Measurements from ENCODE around the gene RHNO1. TPM values are rescaled to one million over a fixed set of nuclear protein-coding genes. Genes with fewer than 3 reads are reported as not detected.
A peak's percentile ranks its signal among the peaks of the same experiment; 100 is the strongest.
"Not testable (repeated sequence)": the region's sequence is repeated elsewhere in the genome, so short reads cannot be mapped to it uniquely, and the experiment has no call there.

RHNO1 gene
- total RNA-seq, 1 experiment from 2014 or later: 49.5 TPM

GRCh38 chr12:2862876-2863275 is 14.1 kb upstream of the RHNO1 start:
- H3K4me3 Mint-ChIP-seq: no peak overlapping the region
- peaks cover 79% of the 10 kb centered on the region for H3K36me3 Mint-ChIP-seq
- ChIA-PET POLR2A (interaction anchor here (1.4 kb wide), 1 partner anchor 9 kb away, joined by 4 read pairs; no protein-coding TSS in a partner anchor), CTCF (interaction anchor here (1.4 to 1.6 kb wide), 2 partner anchors 9 to 17 kb away, joined by 3 to 6 read pairs; no protein-coding TSS in a partner anchor)
- TF ChIP-seq TEAD4 (CRISPR knock-in tag; IDR thresholded peaks at IDR 0.05) (no peak), FOXK1 (CRISPR knock-in tag; IDR thresholded peaks at IDR 0.05) (no peak), JAZF1 (CRISPR knock-in tag; IDR thresholded peaks at IDR 0.05) (no peak)
- TF ChIP-seq, protein P1, sequence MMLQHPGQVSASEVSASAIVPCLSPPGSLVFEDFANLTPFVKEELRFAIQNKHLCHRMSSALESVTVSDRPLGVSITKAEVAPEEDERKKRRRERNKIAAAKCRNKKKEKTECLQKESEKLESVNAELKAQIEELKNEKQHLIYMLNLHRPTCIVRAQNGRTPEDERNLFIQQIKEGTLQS (CRISPR knock-in tag; conservative IDR thresholded peaks at IDR 0.05): no peak
- TF ChIP-seq, protein P2, sequence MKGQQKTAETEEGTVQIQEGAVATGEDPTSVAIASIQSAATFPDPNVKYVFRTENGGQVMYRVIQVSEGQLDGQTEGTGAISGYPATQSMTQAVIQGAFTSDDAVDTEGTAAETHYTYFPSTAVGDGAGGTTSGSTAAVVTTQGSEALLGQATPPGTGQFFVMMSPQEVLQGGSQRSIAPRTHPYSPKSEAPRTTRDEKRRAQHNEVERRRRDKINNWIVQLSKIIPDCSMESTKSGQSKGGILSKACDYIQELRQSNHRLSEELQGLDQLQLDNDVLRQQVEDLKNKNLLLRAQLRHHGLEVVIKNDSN (CRISPR knock-in tag; IDR thresholded peaks at IDR 0.05): no peak
- no peaks in the 10 kb centered on the region for H3K27me3 Mint-ChIP-seq (ENCODE audit: low read depth)
- ATAC-seq (no peak), DNase-seq (ENCODE audit: low spot score) (no peak)
- H3K9me3 Mint-ChIP-seq: no peaks in the 10 kb centered on the region
- no peaks in the 10 kb centered on the region for H3K4me1 Mint-ChIP-seq
- H3K27ac Mint-ChIP-seq: no peak overlapping the region

DNA sequence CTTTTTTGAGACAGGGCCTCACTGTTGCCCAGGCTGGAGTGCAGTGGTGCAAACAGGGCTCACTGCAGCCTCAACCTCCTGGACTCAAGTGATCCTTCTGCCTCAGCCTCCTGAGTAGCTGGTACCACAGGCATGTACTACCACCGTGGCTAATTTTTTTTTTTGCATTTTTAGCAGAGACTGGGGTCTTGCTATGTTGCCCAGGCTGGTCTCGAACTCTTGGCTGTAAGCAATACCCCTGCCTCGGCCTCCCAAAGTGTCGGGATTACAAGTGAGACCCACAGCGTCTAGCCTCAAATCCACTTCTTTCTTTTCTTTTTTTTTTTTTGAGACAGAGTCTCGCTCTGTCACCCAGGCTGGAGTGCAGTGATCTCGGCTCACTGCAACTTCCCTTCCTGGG is 13.6 kb upstream of the RHNO1 start:
- H3K4me3 Mint-ChIP-seq; ATAC-seq; H3K4me1 Mint-ChIP-seq; DNase-seq (ENCODE audit: low spot score); H3K27ac Mint-ChIP-seq; H3K9me3 Mint-ChIP-seq; H3K27me3 Mint-ChIP-seq (ENCODE audit: low read depth): not testable (repeated sequence)
- peaks cover 81% of the 10 kb centered on the region for H3K36me3 Mint-ChIP-seq
- POLR2A ChIA-PET: interaction anchor here (0.6 kb wide), 1 partner anchor 44 kb away, joined by 4 read pairs; no protein-coding TSS in a partner anchor
- CTCF ChIA-PET: interaction anchor here (1.4 to 1.6 kb wide), 2 partner anchors 9 to 17 kb away, joined by 3 to 10 read pairs; no protein-coding TSS in a partner anchor
- peak; percentile 84 for TF ChIP-seq ZNF121 (CRISPR knock-in tag; IDR thresholded peaks at IDR 0.05)

DNA sequence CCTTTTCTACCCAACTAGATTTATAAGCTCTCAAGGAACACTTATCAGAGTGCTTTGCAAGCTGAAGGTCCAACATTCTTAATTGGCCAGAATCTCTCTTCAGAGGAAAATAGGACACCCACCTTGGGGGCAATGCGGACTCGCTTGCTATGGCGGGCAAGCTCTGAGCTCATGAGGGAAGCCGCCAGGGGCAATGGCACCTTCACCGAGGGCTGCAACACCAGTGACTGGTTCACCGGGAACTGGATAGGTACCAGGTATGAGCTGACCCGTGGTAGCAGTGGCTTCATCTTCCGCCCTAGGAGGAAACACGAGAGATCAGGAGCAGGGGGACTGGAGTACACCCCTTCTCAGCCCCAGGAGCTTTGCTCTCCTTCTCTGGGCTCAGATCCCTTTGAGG is 12.8 kb upstream of the RHNO1 start:
- no peak for DNase-seq (ENCODE audit: low spot score)
- Mint-ChIP-seq H3K36me3 (peaks cover 83% of the 10 kb centered on the region), H3K4me1 (no peaks in the 10 kb centered on the region), H3K4me3 (no peak overlapping the region), H3K27me3 (ENCODE audit: low read depth) (no peaks in the 10 kb centered on the region), H3K9me3 (no peaks in the 10 kb centered on the region), H3K27ac (no peak overlapping the region)
- ChIA-PET POLR2A (interaction anchor here (0.6 kb wide), 1 partner anchor 45 kb away, joined by 4 read pairs; no protein-coding TSS in a partner anchor), CTCF (interaction anchor here (1.6 kb wide), 1 partner anchor 10 kb away, joined by 10 read pairs; no protein-coding TSS in a partner anchor)
- ATAC-seq: no peak
- no peak for TF ChIP-seq TEAD4 (CRISPR knock-in tag; IDR thresholded peaks at IDR 0.05)
- no peak for TF ChIP-seq ZNF317 (CRISPR knock-in tag; IDR thresholded peaks at IDR 0.05; ENCODE audit: borderline replicate concordance, low read depth)
- no peak for TF ChIP-seq ETV6 (CRISPR knock-in tag; IDR thresholded peaks at IDR 0.05)
- no peak for TF ChIP-seq IRF1 (CRISPR knock-in tag; IDR thresholded peaks at IDR 0.05)

GRCh38 chr12:2868986-2869632 is 7.9 kb upstream of the RHNO1 start:
- H3K4me3 Mint-ChIP-seq; H3K4me1 Mint-ChIP-seq; H3K9me3 Mint-ChIP-seq; DNase-seq (ENCODE audit: low spot score); H3K27me3 Mint-ChIP-seq (ENCODE audit: low read depth); H3K27ac Mint-ChIP-seq; POLR2A ChIA-PET; ATAC-seq: not testable (repeated sequence)
- H3K36me3 Mint-ChIP-seq: peaks cover 71% of the 10 kb centered on the region
- CTCF ChIA-PET: interaction anchor here (1.0 to 1.2 kb wide), 3 partner anchors 15 to 75 kb away, joined by 3 to 5 read pairs (median 3); no protein-coding TSS in a partner anchor

- DNase-seq (ENCODE audit: low spot score) (no peak), ATAC-seq (peak; percentile 71)
- peaks cover 32% of the 10 kb centered on the region for H3K36me3 Mint-ChIP-seq
- peak overlapping the region; percentile 73 for H3K4me3 Mint-ChIP-seq
- CTCF ChIA-PET: interaction anchor here (0.9 to 2.8 kb wide), 13 partner anchors 9 to 185 kb away, joined by 3 to 36 read pairs (median 5); partner anchors contain the start of gene TULP3
- no peaks in the 10 kb centered on the region for H3K27me3 Mint-ChIP-seq (ENCODE audit: low read depth)
- peak overlapping the region; percentile 69 for H3K27ac Mint-ChIP-seq
- H3K9me3 Mint-ChIP-seq: no peaks in the 10 kb centered on the region
- POLR2A ChIA-PET: interaction anchor here (0.6 to 2.4 kb wide), 9 partner anchors 9 to 208 kb away, joined by 3 to 24 read pairs (median 4); partner anchors contain the start of gene TULP3
- peaks cover 25% of the 10 kb centered on the region for H3K4me1 Mint-ChIP-seq
- TF ChIP-seq ZNF317 (CRISPR knock-in tag; IDR thresholded peaks at IDR 0.05; ENCODE audit: borderline replicate concordance, low read depth) (0 out of 2 replicates have a peak, but pooled peaks have one; percentile 2), NFYB (CRISPR knock-in tag; conservative IDR thresholded peaks at IDR 0.05; ENCODE audit: low read depth) (0 out of 2 replicates have a peak, but pooled peaks have one; percentile 3), ZNF396 (CRISPR knock-in tag; IDR thresholded peaks at IDR 0.05; ENCODE audit: borderline replicate concordance) (no peak), IRF2 (CRISPR knock-in tag; IDR thresholded peaks at IDR 0.05; ENCODE audit: borderline replicate concordance, low read depth) (no peak; the same call in 1 of the 2 replicates), E2F4 (CRISPR knock-in tag; IDR thresholded peaks at IDR 0.05; ENCODE audit: borderline replicate concordance, low read depth) (no peak), FOXJ3 (CRISPR knock-in tag; IDR thresholded peaks at IDR 0.05; ENCODE audit: borderline replicate concordance) (no peak), NR3C1 (CRISPR knock-in tag; conservative IDR thresholded peaks at IDR 0.05; ENCODE audit: low read depth) (no peak), MAX (CRISPR knock-in tag; IDR thresholded peaks at IDR 0.05) (peak; percentile 3; the same call in 1 of the 2 replicates), ZNF121 (CRISPR knock-in tag; IDR thresholded peaks at IDR 0.05) (no peak), OVOL2 (CRISPR knock-in tag; IDR thresholded peaks at IDR 0.05; ENCODE audit: borderline replicate concordance) (no peak), ZNF423 (CRISPR knock-in tag; IDR thresholded peaks at IDR 0.05) (no peak)
- TF ChIP-seq, protein P3, sequence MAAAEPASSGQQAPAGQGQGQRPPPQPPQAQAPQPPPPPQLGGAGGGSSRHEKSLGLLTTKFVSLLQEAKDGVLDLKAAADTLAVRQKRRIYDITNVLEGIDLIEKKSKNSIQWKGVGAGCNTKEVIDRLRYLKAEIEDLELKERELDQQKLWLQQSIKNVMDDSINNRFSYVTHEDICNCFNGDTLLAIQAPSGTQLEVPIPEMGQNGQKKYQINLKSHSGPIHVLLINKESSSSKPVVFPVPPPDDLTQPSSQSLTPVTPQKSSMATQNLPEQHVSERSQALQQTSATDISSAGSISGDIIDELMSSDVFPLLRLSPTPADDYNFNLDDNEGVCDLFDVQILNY (CRISPR knock-in tag; IDR thresholded peaks at IDR 0.05): no peak
These were observed 484 bp upstream of the RHNO1 start for GRCh38 chr12:2876431-2877046.

Measured in WTC11 (cell line).